Raji (cell line): ENCODE results near the gene EFNA2.

Experiments
- POLR2A ChIP-seq: IDR thresholded peaks from 2 replicates; pipeline ENCODE4 v1.6.1; 2011; ENCODE audit warnings: low read depth, low read length, control low read depth; ENCODE audit not compliant: insufficient read depth

The EFNA2 gene

GRCh38 chr19:1302533-1303239, 17.0 kb downstream of the EFNA2 start:
- no peak for TF ChIP-seq POLR2A

- TF ChIP-seq POLR2A: no peak
Measured at GRCh38 chr19:1304197-1304924, 18.7 kb downstream of the EFNA2 start.

- no peak for TF ChIP-seq POLR2A
Measured at GRCh38 chr19:1307320-1307719, 21.6 kb downstream of the EFNA2 start.

- TF ChIP-seq POLR2A: no peak
Measured at GRCh38 chr19:1307755-1308303, 22.2 kb downstream of the EFNA2 start.

- TF ChIP-seq POLR2A: no peak
Measured at GRCh38 chr19:1308718-1309117, 23.0 kb downstream of the EFNA2 start.

- TF ChIP-seq POLR2A: no peak
Measured at GRCh38 chr19:1309977-1310852, 24.5 kb downstream of the EFNA2 start.

GRCh38 chr19:1310853-1311180, 25.1 kb downstream of the EFNA2 start:
- no peak for TF ChIP-seq POLR2A

GRCh38 chr19:1311543-1312091, 25.9 kb downstream of the EFNA2 start:
- TF ChIP-seq POLR2A: no peak

DNA sequence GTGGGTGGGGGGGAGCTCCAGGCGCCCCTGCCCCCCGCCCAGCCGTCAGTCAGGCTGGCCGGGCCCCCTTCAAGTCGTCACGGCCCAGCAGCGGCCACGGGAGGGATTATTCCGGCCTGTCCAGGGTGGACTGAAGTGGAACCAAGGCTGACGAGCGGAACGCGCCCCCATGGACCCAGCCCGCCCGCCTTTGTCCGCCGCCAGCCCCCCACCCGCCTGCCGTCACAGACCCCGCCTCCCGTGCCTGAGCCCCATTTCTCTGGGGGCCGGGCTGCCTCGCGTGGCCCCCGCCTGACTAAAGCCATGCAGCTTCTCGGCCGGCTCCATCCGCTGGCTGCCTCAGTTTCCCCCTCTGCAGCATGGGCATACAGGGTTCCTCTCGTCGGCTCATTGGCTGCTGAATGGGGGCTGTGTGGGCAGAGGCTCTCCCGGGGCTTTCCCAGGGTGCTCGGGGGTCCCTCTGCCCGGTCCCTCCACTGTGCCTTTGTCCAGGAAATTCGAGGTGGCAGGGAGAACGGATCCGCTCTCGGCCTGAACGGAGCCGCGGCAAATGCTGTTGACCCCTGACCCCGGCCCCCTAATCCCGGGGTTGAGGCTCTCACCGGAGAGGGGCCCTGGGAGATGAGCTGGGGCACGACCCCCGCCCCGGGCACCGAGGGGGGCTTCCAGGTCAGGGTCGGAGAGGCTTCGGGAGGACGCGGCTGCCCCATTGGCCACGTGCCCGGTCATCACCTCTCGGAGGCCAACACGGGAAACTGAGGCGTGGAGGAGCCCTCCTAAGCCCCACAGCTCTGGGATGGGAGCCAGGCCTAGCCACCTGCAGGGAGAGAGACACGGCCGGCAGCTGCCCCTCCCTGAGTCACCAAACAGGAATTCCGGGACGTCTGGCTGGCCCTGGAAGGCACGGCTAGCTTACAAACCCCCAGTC, 27.4 kb downstream of the EFNA2 start:
- TF ChIP-seq POLR2A: no peak

GRCh38 chr19:1313695-1314613, 28.3 kb downstream of the EFNA2 start:
- no peak for TF ChIP-seq POLR2A

DNA sequence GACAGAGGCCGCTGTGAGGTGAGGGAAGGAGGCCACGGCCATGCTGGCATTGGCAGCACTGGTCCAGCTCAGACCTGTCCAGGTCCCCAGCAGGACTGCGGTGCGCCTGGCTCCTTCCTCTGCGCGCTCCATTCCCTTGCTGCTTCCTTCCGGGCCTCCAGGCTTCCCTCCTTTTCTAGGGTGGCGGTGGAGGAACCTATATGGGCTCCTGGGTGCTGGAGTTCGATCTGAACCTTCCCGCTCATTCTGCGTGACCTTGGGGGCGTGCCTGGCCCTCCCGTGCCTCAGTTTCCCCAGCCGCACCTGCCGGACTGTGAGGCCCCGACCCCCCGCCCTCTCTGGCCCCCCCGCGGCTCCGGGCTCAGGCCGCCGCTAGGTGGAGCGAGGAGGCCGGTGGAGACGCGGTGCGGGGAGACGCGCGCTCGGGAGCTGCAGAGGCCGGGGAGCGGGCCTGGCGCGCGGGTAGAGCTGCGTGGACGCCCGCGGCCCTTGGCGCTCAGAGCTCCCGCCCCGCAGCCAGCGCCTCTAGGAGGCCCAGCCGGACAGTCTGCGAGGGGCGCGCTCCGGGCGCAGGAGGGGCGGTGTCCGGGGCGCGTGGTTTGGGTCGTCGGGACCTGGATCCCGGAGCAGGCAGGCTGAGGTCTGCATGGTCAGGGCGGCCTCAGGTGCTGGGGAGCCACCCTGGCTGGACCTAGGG, 29.9 kb downstream of the EFNA2 start:
- no peak for TF ChIP-seq POLR2A

DNA sequence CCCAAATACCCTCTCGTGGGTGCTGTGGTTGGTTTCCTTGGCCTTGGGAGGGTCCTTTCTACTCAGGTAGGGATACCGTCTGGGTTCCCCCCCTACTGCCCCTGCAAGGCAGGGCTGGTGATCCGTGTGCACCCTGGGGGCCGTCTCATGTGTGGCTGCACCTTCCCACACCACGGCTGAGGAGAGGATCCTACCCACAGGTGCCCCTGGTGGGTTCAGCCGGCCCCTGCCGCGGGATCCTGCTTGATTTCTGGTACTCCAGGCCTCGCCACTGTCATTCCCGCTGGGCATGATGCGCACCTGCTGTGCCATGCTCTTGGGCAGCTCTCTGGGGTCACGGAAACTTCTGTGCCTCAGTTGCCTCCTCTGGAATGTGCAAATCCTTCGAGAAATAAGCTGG, 30.8 kb downstream of the EFNA2 start:
- no peak for TF ChIP-seq POLR2A
